ENCODE results near the gene FMO4. TPM values are rescaled to one million over a fixed set of nuclear protein-coding genes. Genes with fewer than 3 reads are reported as not detected.

FMO4 gene
- total RNA-seq, 1 experiment from 2014 or later, result 0.33 TPM

- no peak for ATAC-seq
- BruUV-seq (replicated peaks), result no TSS peak
- DNase-seq (ENCODE audit: low read depth, low spot score), result no peak
- in situ Hi-C loops (cut with HindIII; ENCODE audit: low pct_unique_long_range_greater_than_20kb, low sequenced_read_pairs) (no loop called here), intact Hi-C loops (cut with micrococcal nuclease; ENCODE audit: unreplicated experiment) (no loop called here)
- POLR2A ChIA-PET, result no interaction called here
- H3K4me1 ChIP-seq (ENCODE audit: control insufficient read depth, insufficient read depth, low read length), result no peaks in the 10 kb centered on the region
- no peak overlapping the region for H3K27ac ChIP-seq (ENCODE audit: low read length)
- TF ChIP-seq SIN3A (IDR thresholded peaks at IDR 0.05; ENCODE audit: borderline replicate concordance, insufficient read depth, low read depth, low read length), result no peak
- no peak for TF ChIP-seq TCF7L2 (IDR thresholded peaks at IDR 0.05; ENCODE audit: low read depth, low read length)
- no peak for TF ChIP-seq CTCF (IDR thresholded peaks at IDR 0.05)
- TF ChIP-seq POLR2AphosphoS5 (IDR thresholded peaks at IDR 0.05; ENCODE audit: low read depth, low read length), result no peak
- TF ChIP-seq REST (IDR thresholded peaks at IDR 0.05; ENCODE audit: insufficient read depth in 1 of 2, low read depth in 2 of 2, low read length in 1 of 2), result no peak
- no peaks in the 10 kb centered on the region for H3K9me3 ChIP-seq (ENCODE audit: control insufficient read depth, insufficient read depth, low read depth, low read length)
- H3K27me3 ChIP-seq (ENCODE audit: control insufficient read depth, insufficient read depth, low read length), result no peaks in the 10 kb centered on the region
- CTCF ChIA-PET, result no interaction called here
- no peaks in the 10 kb centered on the region for H3K36me3 ChIP-seq (ENCODE audit: control insufficient read depth, insufficient read depth, low read length)
- no peak overlapping the region for H3K4me3 ChIP-seq (ENCODE audit: low read depth in 2 of 2, low read length in 2 of 2)
These were observed 34.7 kb upstream of the FMO4 start for GRCh38 chr1:171279234-171279633.

GRCh38 chr1:171279678-171280077 is 34.3 kb upstream of the FMO4 start:
- TF ChIP-seq CTCF (IDR thresholded peaks at IDR 0.05), result no peak
- no peak for TF ChIP-seq TCF7L2 (IDR thresholded peaks at IDR 0.05; ENCODE audit: low read depth, low read length)
- TF ChIP-seq REST (IDR thresholded peaks at IDR 0.05; ENCODE audit: insufficient read depth in 1 of 2, low read depth in 2 of 2, low read length in 1 of 2), result no peak
- no peak for TF ChIP-seq SIN3A (IDR thresholded peaks at IDR 0.05; ENCODE audit: borderline replicate concordance, insufficient read depth, low read depth, low read length)
- no peak for TF ChIP-seq POLR2AphosphoS5 (IDR thresholded peaks at IDR 0.05; ENCODE audit: low read depth, low read length)
- BruUV-seq (replicated peaks), result no TSS peak
- in situ Hi-C loops (cut with HindIII; ENCODE audit: low pct_unique_long_range_greater_than_20kb, low sequenced_read_pairs) (no loop called here), intact Hi-C loops (cut with micrococcal nuclease; ENCODE audit: unreplicated experiment) (no loop called here)
- Histone ChIP-seq H3K27ac (ENCODE audit: low read length) (no peak overlapping the region), H3K9me3 (ENCODE audit: control insufficient read depth, insufficient read depth, low read depth, low read length) (no peaks in the 10 kb centered on the region), H3K4me1 (ENCODE audit: control insufficient read depth, insufficient read depth, low read length) (no peaks in the 10 kb centered on the region), H3K27me3 (ENCODE audit: control insufficient read depth, insufficient read depth, low read length) (no peaks in the 10 kb centered on the region), H3K36me3 (ENCODE audit: control insufficient read depth, insufficient read depth, low read length) (no peaks in the 10 kb centered on the region), H3K4me3 (ENCODE audit: low read depth in 2 of 2, low read length in 2 of 2) (no peak overlapping the region)
- CTCF ChIA-PET, result no interaction called here
- DNase-seq (ENCODE audit: low read depth, low spot score) (no peak), ATAC-seq (no peak)
- POLR2A ChIA-PET, result no interaction called here

Measured in Panc1 (cell line).